Activated T-cell treated with anti-CD3 and anti-CD28 coated beads, Interleukin-2, amount 50 U/mL, for 48 hours (primary cell): Measurements from ENCODE around the gene GMPR.
"Not testable (repeated sequence)": the region's sequence is repeated elsewhere in the genome, so short reads cannot be mapped to it uniquely, and the experiment has no call there.

Experiments used
- DNase-seq, 2 experiments: peaks; one replicate each; pipeline ENCODE4 v3.0.0-alpha.2; 2020

The GMPR gene

DNA sequence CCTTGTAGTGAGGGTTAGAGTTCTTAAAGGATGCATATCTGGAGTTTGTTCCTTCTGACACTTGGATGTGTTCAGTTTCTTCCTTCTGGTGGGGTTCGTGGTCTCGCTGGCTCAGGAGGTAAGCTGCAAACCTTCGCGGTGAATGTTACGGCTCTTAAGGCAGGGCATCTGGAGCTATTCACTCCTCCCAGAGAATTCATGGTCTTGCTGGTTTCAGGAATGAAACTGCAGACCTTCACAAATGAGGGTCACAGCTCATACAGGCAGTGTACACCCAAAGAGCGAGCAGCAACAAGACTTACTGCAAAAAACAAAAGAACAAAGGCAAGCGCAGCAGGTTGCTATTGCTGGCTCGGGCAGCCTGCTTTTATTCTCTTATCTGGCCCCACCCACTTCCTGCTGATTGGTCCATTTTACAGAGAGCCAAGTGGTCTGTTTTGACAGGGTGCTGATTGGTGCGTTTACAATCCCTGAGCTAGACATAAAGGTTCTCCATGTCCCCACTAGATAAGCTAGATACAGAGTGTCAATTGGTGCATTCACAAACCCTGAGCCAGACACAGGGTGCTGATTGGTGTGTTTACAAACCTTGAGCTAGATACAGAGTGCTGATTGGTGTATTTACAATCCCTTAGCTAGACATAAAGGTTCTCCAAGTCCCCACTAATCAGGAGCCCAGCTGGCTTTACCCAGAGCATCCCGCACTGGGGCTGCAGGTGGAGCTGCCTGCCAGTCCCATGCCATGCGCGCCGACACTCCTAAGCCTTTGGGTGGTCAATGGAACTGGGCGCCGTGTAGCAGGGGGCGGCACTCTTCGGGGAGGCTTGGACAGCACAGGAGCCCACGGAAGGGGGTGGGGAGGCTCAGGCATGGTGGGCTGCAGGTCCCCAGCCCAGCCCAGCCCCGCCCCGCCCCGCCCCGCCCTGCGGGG is 12.0 kb upstream of the GMPR start:
- not testable (repeated sequence) for DNase-seq

DNA sequence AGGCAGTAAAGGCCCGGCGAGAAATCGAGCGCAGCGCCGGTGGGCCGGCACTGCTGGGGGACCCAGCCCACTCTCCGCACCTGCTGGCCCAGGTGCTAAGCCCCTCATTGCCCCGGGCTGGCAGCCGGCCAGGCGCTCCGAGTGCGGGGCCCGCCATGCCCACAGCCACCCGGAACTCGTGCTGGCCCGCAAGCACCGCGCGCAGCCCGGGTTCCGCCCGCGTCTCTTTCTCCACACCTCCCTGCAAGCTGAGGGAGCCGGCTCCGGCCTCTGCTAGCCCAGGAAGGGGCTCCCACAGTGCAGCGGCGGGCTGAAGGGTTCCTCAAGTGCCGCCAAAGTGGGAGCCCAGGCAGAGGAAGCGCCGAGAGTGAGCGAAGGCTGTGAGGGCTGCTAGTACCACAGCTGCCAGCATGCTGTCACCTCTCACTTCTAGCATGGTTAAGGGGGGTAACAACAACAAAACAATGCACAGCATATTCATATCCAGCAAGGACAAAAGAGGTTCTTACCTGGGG is 11.3 kb upstream of the GMPR start:
- DNase-seq, result no peak

DNA sequence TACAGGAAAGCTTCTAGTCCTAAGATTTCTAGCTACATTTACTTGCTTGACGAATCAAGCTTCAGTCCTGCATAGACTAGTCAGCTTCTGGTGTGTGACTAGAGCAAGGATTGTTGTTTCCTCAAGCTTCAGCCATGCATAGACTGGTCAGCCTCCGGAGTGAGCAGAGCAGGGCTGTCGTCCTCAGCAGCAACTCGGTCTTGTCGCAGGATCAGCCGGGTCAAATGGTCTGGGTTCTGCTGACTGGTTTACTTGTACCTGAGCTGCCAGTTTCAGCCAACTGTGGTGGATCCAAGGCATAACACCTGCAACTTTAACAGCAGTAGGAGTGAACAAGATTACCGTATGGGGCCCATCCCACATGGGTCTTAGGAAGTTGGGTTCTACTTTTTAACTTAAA is 10.8 kb upstream of the GMPR start:
- no peak for DNase-seq

DNA sequence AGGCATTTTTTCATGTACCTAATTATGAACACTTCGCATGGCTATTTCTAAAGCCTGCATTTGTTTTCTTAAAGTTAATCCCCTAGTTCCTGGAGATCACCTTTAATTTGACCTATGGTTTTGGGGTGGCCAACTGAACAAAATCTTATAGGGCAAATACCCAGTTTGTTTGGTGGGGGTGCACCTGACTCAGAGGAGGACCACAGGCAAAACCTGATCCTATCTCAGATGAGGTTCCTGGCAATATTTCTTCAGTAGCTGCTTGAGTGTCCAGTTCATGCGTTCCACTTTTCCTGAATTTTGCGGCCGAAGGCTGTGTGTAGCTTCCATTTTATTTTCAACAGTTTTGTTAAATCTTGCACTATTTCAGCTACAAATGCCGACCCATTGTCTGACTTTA is 10.3 kb upstream of the GMPR start:
- DNase-seq, result no peak

DNA sequence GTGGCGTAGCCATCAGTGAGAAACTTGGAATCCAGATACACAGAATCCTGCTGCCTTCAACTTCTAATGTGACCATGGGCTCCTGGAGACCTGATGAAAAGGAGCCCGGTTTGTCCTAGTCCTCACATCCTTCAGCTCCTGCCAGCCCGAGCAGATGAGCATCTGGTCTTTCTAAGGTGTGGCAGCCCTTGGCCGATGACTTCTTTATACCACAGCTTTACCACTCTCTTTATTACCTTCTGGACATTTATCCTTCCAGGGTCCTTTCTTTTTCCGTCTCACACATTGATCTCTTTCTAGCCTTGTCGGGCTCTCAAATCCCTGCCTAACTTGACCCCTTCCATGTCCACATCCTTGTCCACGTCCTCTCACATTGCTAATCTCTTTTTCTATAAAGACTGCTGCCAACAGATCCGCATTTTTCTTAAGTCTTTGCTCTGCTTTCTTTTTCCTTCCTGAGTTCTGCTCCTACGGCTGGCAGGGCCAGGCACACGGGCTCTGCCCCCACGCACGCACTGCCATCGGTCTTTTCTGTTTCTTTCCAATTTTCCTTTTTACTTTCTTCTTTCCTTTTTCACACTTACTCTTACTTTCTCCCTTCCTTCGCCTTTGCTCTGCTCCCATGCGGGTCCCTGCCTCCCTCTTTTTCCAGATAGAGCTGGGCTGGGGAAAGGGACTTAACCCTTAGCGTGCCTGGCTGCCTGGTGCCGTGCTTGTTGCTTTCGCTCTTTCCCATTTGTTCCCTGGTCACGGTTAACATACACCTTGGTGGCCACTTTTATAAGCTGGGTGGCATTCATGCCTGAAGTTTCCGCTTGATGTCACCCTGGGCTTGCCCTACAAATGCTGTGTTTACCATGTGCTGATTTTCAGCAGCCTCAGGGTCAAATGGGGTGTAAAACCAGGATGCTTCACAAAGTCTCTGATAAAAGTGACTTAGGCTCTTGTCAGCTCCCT is 9.4 kb upstream of the GMPR start:
- no peak for DNase-seq

DNA sequence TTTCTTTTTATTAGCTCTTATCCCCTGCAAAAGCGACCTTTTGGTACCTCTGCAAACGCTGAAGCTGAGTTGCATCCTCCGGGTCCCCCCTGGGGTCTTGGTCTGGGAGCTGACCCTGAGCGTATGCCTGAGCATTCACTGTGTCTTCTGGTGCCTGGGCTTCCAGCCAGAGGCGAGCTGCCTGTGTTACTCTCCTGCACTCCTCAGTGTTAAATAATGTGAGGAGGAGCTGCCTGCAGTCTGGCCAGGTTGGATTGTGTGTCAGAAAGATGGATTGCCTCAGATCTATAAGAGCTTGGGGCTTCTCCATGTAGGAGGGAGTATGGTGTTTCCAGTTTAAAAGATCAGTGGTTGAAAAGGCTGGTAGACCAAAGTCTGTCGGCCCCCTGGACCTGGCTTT is 8.7 kb upstream of the GMPR start:
- DNase-seq, result no peak

DNA sequence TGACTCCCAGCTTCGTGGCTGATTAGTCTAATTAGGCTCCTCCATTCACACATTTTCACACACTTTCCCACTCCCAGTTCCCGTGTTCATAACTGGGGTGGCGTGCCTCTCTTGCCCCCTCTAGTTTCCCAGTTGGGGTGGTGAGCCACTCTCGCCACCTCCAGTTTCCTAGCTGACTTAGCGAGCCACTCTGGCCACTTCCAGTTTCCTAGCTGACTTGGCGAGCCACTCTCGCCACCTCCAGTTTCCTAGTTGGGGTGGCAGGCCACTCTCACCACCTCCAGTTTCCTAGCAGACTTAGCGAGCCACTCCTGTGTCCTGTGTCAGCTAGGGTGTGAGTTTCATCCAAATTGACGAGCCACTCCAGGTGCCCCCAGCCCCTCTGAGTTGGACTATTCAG is 7.4 kb upstream of the GMPR start:
- no peak for DNase-seq

DNA sequence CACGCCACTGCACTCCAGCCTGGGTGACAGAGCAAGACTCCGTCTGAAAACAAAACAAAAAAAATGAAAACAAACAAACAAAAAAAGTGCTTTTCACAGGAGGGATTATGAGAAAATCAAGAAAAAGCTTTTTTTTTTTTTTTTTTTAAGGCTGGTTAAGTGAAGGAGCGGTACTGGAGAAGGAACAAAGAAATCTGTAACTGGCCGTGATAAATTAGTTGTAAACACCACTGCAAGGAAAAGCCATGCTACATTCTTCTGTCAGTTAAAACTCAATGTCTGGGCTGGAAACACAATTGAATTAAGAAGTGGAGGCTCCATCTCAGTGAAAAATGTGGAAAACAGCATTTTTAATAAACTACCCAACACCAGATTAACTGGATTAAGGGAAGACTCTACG is 6.3 kb upstream of the GMPR start:
- DNase-seq, result no peak

DNA sequence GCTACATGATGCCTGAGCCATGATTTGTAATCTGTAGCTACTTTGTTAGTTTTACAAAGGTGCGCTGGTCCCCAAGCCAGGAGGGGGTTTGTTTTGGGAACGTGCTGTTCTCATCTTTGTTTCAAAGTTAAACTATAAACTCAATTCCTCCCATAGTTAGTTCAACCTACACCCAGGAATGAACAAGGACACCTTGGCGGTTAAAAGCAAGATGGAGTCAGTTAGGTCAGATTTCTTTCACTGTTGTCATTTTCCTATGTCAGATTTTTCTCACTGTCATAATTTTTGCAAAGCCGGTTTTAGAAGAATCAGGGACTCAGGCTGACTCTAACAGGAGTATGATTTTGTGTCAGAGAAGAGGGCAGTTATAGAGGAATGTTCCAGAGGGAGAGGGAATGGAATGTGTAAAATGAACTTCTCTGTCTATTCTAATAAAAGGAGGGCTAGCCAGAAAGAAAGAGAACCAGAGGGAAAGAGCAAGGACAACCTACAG is 2.3 kb upstream of the GMPR start:
- DNase-seq, result no peak

DNA sequence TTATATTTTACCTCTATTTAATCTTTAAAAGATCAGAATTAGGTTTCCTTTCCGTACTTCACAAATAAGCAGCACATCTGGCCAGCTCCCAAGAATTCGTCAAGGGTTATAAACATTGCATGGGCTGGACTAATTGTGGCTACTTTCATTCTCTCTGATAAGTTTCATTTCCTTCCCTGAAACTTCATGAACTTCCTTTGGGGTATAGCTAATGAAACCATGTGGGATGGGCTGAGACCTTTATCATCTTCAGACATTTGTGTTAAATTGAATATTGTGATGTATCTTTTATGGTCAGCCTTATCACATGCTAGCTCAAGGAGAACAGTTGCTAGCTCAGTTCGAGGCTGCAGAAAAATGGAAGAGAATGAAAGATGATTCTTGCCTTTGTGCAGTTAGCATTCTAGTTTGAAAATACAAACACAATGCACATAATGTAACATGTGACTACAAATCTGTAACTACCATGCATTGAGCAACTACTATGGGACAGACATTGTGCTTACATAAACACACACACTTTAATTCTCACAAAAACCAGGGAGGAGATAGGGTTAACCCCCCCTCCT is 1.7 kb upstream of the GMPR start:
- no peak for DNase-seq

DNA sequence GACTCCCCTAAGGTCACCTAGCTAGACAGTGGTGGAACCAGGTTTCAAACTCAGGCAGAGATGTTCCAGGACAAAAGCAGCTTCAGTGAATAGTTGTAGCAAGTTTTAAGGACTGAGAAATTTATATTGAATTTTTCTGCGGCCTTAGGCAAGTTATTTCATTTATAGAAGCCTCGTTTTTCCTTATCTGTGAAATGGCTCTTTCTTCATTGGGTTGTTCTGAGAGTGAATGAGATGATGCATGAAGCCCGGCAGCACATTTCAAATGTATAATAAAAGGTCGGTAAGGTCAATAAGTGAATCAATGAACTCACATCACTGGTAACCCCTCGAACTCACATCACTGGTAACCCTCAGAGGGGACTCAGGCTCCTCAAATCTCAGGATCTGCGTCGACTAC is 1.1 kb upstream of the GMPR start:
- DNase-seq, result no peak

DNA sequence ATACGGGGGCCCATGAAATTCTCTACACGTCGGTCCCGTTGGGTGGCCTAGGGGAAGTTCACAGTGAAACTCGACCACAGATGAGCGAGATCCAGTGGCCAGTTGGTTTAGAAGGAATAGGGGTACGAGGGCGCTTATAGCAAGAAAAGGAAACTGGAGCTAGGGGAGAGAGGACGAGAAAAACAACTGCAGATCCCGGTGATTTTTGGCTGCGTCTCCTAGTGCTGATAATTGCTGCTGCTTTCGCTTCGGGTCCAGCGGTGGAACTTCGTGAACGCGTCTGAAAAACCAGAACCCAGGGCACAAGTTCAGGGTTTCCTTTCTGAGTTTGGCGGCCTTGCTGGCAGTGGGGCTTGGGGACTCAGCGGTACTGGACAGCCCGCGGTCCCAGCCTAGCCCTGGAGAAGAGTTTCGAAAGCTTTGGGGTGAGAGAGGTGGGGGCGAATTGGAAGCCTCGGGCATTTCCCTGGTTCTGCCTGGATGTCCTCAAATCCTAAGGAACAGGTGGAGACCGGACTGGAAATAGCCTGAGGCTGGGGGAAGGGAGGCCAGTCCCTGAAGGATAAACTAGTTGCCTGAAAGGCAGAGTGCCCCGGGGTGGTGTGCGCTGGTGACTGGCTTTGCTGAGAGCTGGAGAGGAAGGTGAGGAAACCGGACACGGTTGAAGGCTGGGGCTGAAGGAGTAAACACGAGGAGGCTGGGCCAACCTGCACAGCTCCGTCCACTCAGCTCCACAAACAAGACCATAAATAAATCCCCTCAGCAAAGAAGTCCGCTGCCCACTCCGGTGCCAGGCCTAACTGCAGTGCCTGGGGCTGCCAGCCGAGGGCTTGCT is 793 bp downstream of the GMPR start:
- DNase-seq, result peak; percentile 39

DNA sequence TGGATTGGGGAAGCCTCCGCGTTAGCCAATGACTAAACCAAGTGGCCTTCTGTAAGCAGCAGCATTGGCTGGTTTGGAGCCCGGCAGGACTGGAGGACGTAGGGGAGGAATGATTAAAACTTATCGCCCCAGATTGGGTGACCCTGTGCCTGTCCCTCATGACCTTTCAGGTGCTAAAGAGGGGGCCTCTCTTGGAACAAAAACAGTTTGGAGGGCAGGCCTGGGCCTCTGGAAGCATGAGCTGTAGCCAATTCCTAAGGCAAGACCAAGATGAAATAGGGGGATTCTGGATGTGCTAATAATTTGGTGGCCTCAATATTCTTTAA is 1.4 kb downstream of the GMPR start:
- no peak for DNase-seq

DNA sequence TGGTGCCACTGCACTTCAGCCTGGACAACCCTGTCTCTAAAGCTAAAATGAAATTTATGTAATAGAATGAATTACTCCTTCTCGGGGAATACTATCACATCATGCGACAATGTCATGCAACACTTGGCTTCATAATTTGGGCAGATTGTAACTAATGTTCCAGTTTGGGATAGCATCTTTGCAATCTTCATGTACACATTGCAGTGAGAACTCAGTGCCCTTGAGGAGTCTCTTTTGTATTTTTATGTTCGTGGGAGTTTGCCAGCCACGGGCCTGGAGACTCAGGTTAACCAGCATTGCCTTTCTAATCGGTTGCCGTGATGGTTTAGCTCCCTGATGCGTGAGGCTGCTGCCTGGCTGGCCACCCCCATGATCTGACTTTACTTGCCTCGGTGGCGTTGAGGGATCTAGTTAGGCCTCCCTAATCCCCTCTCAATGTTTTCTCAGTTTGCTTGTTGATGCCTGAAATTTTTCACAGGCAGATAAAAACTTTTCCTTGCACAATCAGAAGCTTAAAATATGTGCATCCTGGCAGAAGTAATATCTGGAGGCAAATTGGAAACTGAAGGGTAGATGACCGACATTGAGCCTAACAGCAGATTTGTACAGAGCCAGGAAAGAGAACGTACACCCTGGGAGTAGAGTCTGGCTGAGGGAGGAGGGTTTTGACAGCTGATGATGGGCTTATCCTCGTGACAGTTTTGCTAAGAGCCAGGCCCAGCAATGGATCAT is 2.4 kb downstream of the GMPR start:
- no peak for DNase-seq

DNA sequence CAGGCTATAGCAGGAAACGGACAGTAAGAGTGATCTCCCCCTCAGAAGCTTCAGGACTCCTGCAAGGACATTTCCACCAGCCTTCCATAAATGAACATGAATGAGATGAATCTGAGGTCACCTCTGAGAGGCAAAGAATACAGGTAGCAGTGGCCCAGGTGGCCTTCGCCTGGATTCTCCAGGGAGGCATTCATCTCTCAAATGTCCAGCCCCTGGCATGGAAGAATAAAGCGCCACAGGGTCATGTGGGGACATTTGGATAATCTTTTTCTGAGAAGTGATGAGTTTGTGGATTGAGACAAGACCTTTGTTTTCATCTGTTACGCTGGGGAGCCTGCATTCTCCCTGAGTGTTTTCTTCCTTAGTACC is 2.9 kb downstream of the GMPR start:
- no peak for DNase-seq

DNA sequence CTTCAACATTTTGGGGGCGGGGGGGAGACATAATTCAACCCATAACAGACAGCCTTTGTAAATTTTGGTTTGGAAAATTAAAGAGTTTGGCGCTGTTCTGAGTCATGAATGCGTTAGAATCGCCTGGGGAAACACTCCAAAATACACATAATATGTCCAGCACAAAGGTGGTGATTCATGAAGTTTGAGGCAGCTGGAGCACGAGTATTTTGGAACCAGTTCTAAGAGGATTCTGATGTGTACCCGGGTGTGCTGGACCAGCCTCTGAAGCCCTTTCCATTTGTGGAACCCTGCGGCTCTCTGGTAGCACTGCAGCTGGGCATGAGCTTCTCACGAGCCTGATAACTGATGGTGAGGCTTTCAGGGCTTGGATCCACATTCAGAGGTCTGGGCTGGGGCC is 4.7 kb downstream of the GMPR start:
- DNase-seq, result no peak

DNA sequence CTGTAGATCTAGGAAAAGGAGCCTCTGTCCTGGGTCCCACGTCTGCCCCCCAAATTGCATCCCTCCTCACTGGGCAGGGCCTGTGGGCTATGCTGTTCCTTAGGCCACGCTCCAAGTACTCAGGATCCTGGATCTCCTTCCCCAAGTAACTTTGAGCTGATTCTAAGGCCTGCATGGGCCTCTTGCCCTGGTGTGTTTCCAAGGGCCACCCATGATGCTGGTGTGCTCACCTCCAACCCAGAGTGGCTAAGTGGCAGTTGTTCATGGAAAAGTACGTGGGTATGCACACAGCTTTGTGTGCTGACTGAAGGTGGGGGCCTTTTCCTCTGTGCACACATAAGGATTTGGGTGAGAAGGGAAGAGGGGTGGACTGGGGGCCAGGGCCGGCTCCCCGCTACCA is 5.3 kb downstream of the GMPR start:
- DNase-seq, result no peak

DNA sequence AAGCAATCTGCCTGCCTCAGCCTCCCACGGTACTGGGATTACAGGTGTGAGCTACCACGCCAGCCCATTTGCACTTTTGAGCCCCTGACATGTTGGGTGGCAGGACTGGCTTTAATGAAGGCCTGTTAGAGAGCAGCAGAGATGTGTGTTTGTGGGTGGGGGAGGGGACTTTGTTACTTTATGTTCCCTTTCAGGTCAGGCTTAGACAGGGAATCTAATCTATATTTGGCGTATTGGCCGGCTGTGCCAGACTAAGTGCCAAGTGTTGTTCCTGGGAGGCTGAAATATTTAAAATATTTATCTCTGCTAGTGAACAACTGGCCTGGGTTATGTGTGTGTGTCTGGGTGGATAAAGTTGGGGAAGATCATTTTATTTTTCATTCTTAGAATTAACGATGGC is 6.1 kb downstream of the GMPR start:
- no peak for DNase-seq

DNA sequence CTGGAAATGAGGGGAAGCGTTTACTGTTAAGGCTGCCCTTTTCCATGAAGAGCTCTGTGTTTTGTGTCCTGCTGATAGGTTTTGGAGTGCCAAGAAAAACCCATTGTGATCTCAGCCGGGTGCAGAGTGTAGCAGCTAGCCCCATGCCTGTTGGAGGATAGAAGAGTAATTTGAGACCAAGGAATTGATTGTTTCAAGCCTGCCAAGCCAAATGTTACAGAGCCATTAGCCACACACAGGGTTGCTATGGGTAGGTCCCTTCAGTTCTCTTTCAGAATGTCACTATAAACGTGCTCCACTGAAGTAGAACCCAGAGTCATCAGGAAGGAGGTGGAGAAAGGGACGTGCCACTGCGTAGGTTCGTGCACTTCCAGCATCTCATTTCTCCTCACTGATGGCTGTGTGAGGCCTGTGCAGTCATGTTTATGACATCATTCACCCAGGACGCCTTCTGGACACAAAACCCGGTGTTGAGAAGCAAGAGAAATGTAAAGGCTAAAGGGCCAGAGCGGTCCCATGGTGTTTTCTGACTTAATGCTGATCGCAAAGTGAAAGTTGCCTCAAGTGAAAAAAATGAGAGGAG is 6.6 kb downstream of the GMPR start:
- DNase-seq, result no peak

DNA sequence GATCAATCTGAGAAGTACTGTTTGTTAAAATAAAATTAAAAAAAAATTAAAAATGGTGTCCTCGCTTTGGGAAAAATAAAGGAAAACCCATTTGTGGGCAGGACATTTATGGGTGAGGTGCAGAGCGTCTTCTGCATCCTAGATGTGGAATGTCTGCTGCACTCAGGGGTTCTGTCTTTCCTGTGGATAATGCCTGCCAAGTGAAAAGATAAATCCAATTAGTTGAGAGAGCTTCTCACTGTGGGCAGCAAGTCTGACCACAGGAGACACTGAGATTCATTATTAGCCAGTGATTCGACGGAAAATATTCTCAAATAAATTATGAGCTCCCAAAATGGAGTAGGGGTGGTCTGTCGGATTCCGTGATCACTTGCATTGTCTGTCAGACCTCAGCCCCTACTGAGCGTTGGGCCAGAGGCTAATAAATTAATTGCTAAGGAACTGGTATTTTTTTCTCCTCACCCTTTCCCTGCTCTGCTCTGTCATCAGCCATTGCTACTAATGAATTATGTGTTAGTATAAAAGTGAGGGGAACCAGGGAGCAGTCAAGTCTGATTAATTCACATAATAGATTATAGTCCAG is 10.0 kb downstream of the GMPR start:
- DNase-seq, result no peak

DNA sequence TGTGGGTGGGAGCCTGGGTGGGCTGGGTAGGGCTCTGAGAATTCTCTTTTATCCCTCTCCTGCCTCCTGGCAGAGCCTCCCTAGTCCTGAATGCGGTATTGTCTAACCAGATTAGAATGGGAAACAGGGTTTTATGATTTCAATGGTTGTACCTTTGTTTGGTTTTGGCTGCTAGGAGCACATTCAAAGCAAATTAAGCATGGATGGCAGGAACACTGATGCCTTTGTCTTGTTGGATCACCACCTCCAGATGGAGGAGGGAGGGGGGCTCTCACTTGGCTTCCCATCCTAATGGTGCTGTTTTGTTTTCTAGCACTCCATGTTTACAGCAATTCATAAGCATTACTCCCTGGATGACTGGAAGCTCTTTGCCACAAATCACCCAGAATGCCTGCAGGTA is 11.6 kb downstream of the GMPR start:
- no peak for DNase-seq
